ENCODE results near the gene TOP2A. TPM values are rescaled to one million over a fixed set of nuclear protein-coding genes. Genes with fewer than 3 reads are reported as not detected.
"Not testable (repeated sequence)": the region's sequence is repeated elsewhere in the genome, so short reads cannot be mapped to it uniquely, and the experiment has no call there.

The TOP2A gene
- total RNA-seq, 1 experiment from 2014 or later = 315 TPM

DNA sequence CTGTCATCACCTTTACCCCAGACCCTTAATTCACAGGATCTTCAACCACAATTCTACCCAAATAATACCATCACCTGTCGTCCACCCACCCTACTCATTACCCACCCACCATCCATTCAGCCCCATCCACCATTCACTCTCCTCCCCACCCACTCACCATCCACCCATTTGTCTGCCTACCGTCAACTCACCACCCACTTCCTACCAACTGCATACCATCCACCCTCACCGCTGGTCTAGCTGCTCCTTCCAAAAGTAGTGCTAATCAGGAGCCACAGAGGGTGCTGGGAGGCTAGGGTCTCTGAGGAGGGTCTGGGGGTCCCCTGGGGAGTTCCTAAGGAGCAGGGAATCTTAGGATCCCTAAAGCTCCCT lies 13.5 kb upstream of the TOP2A start:
- DNase-seq (ENCODE audit: extremely low read depth, low read depth) = no peak

DNA sequence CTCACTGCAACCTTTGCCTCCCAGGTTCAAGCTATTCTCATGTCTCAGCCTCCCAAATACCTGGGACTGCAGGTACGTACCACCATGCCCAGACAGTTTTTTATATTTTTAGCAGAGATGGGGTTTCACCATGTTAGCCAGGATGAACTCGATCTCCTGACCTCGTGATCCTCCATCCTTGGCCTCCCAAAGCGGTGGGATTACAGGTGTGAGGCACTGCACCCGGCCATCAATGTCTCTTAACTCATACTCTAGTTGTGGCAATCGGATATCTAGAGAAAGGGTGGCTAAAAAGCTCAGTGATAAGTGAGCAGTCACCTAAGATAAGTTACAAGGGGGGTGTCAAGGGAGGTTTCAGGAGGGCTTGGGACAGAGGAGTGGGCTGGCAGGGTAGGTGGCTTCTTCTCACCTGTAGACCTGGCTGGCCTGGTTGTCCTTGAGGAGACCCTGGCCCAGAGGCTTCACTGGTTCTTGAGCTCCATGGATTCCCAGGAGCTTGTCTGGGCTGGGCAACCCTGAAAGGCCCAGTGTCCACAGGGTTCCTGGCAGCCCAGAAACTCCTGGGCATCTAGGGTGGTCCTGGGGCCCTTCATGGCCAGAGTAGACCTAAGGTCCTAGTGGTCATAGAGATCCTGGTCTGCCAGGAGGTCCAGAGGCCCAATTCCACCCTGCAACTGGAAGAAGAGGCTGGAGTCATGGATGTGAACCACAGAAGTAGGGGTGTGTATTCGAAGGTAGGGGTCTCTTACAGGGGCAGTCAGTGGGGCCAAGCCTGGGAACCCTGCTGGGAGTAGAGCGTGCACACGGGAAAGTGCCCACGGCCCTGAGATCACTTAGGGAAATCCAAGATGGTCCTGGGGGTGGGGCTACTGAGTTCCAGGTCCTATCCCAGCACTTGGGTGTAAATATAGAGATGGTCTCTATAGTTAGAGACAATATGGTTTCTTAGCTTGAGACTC lies 12.9 kb upstream of the TOP2A start:
- DNase-seq (ENCODE audit: extremely low read depth, low read depth) = no peak

DNA sequence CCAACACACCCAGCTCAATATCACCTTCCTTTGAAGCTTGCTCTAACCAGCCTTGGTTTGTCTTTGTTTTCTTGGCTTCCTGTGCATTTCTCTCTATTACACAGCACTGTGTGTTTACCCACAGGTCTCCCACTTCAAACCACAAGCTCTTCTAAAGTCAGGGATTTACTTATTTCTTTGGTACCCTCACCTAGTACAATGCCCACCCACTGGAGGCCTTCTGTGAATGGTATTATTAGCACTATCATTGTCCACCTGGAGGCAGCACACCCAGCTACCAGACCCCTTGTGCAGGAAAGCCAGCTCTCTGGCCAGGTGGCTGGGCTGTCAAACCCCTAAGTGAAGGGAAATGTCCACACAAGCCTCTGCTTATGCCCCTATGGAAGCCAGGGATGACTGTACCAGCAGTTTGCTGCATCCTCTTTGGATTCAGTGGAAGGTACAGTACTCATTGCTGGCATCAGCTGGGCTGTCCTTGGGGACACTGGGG lies 9.4 kb upstream of the TOP2A start:
- no peak for DNase-seq (ENCODE audit: extremely low read depth, low read depth)

DNA sequence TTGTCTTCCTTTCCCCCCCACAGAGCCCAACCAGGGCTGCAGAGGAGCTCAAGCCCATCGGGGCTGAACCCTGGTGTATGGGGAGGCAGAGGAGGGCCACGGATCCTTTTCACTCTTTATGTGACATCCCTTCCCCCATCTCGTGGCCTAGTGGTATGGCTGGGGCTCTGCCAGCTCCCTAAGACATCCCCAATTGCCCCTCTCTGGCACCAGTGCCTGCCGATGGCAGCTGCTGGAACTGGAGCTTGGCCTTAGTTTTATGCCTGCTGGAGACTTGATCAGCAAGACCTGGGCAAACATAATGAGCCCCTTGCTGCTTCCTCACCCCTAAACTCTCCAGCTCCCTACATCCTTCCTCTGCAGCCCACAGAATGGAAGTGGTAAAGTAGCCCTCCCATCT lies 8.0 kb upstream of the TOP2A start:
- no peak for DNase-seq (ENCODE audit: extremely low read depth, low read depth)

DNA sequence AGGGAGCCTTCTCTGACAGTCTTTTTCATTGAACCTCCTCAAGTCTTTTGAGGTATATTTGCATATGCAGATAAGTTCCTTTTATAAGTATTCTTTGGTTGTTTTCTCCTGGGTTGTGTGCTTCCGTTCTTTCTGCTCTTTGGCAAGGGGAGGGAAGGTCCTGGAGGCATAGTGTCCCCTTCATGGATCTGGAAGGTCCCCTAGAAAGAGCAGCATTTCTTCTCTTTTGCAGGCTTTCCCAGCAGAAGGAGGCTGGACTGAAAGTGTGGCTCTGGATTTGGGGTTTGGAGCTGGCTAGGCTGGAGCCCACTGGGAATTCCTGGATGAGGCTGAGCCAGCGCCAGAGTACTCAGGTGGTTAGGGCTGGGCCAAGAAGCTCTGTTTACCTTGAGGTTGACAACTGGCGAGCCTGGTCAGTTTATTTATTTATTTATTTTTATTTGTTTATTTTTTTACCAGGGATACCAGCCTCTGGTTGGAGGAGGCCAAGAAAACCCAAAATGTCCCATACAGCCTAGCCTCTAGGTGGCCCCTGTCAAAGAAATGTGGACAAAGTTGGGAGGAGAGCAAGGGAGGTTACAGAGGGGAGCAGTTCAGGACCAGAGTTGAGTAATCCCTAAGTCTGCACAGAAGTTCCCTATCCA lies 5.4 kb upstream of the TOP2A start:
- no peak for DNase-seq (ENCODE audit: extremely low read depth, low read depth)

DNA sequence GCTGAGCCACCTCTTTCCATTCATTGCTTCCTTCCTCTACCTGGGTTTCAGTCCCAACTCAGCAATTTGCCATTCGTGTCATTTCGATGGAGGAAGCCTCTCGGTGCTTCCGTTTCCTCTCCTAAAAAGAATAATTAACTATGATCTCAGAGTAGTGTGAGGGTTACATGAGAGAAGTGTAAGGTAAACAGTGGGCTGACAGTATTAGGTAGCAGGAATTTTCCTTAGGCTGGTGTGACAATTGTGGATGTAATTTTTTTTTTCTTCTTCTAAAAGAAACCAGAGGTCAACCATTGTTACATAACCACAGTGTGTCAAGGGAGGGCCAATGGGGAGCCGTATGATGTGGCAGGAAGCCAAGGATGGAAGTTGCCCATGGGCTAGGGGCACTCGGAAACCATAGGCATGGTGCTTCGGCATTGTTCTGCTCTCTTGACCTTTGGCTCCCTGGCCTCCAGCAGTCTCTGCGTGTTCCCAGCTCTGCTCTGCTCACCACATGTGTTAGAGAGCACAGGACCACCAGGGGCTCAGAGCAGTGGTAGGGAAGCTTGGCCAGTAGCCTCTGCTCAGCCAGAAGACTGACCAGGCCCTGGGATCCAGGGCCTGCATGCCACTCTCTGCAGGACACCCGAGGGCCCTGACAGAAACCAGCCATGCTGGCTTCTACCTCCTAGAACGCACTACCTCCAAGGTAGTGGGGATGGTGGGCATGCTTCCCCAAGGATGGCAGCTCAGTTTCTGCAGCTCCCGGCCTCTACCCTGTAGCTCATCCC lies 2.0 kb upstream of the TOP2A start:
- DNase-seq (ENCODE audit: extremely low read depth, low read depth) = no peak

DNA sequence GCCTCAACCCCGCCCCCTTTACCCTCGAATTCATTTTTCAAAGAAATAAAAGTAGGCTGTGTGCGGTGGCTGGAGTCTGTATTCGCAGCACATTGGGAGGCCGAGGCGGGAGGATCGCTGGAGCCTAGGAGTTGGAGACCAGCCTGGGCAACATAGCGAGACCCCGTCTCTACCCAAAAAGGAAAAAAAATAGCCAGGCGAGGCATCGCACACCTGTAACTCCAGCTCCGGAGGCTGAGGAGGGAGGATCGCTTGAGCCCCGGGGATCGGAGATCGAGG lies 671 bp upstream of the TOP2A start:
- no peak for DNase-seq (ENCODE audit: extremely low read depth, low read depth)

DNA sequence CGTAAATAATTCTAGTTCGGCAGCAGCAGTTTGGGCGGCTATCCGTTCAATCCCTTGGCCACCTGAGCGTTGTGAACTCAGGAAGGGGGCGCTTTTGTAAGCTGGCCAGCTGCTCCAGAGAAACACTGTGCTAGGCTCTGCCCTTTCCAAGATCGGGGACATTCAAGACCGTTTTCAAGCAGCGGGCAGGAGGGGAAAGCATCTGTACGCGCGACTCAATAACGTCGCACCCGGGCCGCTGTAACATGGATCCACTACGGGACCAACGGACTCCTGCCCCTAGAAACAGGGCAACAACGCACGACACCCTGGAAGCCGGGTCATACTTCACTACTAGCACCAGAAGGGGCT lies 463 bp downstream of the TOP2A start:
- DNase-seq (ENCODE audit: extremely low read depth, low read depth) = no peak

DNA sequence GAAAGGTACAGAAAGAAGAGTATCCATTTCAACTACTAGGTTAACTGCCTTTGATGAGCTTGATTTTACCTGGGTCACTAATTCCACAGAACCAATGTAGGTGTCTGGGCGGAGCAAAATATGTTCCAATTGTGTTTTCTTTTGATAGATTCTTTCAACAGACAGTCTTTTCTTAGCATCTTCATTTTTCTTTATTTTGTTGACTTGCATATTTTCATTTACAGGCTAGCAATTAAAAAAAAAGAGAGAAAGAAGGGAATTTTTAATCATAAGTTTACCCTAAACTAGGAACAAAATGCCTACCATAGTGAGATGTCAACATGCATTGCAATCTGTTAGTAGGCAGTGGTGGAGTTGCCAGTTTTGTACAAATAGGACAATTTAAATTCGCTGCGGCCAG lies 1.0 kb downstream of the TOP2A start:
- DNase-seq (ENCODE audit: extremely low read depth, low read depth) = no peak

DNA sequence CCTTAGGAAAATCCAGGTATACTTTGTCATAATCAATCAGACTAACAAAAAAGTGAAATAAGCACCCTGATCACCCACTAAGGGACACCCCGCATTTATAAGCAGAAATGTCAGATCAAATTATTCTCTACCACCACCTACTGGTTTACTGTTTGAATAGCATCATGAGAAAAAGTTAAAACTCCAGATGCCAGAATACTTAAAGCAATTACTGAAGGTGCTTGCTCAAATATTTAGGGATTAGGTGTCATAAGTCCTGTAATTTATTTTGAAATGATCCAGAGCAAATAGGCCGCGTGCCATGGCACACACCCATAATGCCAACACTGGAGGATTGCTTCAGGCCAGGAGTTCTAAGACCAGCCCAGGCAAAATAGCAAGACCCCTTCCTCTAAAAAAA lies 2.3 kb downstream of the TOP2A start:
- DNase-seq (ENCODE audit: extremely low read depth, low read depth) = peak; percentile 58

DNA sequence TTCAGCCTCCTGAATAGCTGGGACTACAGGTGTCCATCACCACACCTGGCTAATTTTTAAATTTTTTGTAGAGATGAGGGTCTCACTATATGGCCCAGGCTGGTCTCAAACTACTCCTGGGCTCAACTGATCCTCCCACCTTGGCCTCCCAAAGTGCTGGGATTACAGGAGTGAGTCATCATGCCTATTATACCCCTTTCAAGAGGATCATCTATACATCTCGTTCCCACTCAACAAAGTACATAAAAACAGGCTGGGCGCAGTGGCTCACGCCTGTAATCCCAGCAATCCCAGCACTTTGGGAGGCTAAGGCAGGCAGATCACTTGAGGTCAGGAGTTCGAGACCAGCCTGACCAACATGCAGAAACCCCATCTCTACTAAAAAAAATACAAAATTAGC lies 3.4 kb downstream of the TOP2A start:
- not testable (repeated sequence) for DNase-seq (ENCODE audit: extremely low read depth, low read depth)

DNA sequence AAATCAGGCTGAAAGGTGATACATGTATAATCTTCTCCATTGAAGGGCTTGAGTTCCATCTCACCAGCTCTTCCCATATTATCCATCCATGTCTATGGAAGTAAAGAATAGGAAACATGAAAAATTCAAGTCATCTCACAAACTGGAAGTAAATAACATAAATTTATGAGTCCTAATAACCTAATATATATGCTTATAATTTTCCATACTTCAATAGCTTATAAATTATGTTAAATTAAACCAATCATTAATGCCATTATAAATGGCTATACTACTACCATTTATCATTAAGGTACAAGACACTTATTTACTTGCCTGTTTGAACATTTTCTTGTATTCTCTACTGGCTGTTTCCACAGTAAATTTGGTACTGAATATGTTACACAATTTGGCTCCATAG lies 4.8 kb downstream of the TOP2A start:
- DNase-seq (ENCODE audit: extremely low read depth, low read depth) = no peak

DNA sequence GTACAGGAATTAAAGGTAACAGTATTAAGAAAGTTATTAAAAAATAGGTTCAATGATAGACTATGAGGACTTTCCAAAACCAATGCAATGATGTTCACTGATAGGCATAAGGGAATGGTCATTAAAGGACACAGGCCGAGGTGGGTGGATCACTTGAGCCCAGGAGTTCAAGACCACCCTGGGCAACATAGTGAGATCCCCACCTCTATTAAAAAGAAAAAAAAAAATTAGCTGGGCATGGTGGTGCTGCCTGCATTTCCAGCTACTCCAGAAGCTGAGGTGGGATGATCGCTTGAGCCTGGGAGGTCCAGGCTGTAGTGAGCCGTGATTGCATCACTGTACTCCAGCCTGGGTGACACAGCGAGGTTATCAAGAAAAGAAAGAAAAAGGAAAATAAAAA lies 5.9 kb downstream of the TOP2A start:
- no peak for DNase-seq (ENCODE audit: extremely low read depth, low read depth)

DNA sequence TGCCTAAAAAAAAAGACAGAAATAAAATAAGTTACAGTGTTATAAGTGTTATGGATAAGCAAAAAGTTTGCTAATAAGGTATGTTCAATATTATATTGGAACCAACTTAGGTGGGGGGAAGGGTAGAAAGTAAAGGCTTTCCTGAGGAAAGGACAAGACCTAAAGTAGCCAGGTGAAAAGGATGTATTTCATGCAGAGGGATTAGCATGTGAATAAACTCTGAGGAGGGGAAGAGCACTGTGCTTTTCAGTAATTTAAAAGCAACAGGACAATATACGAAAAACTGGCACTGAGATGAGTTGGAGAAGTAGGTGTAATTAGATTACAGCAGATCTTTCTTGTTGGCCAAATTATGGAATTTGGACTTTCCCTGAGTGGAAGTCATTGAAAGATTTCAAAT lies 7.6 kb downstream of the TOP2A start:
- no peak for DNase-seq (ENCODE audit: extremely low read depth, low read depth)

DNA sequence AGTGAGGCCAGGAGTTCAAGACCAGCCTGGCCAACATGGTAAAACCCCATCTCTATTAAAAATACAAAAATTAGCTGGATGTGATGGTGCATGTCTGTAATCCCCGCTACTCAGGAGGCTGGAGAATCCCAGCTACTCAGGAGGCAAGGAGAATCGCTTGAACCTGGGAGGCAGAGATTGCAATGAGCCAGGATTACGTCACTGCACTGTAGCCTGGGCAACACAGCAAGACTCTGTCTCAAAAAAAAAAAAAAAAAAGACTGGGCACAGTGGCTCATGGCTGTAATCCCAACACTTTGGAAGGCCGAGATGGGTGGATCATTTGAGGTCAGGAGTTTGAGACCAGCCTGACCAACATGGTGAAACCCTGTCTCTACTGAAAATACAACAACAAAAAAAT lies 8.2 kb downstream of the TOP2A start:
- DNase-seq (ENCODE audit: extremely low read depth, low read depth) = not testable (repeated sequence)

DNA sequence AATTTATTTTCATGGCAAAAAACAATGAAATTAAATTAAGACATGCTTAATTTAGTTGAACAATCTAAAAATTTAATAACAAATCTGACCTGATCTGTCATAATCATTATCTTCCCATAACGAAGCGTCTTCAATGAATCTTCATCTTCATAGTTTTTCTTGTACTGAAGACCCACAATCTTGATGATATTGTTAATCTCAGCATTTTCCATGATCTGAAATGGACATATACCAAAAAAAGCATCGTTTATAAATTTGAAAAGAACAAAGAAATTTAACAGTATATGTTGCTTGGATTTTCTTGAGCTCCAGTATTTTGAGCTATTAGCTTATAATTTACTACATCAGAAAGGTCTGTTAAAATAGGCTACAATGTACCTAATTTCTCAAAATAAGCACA lies 10.2 kb downstream of the TOP2A start:
- no peak for DNase-seq (ENCODE audit: extremely low read depth, low read depth)

DNA sequence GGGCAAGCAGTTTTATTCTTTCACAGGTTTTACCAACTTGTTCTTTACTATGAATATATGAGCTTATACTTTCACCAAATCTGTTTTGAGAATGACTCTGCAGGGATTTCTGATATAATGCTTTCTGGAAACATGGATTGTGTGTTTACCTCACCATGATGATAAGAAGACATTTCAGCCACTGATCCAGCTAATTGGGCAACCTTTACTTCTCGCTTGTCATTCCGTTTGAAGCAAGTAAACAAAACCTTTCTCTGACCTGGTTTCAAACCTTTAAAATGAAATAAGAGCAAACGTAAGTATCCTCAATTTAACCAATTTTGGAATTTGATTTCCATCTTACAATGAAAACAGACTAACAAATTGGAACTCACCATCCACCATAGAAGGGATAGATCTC lies 13.7 kb downstream of the TOP2A start:
- no peak for DNase-seq (ENCODE audit: extremely low read depth, low read depth)

DNA sequence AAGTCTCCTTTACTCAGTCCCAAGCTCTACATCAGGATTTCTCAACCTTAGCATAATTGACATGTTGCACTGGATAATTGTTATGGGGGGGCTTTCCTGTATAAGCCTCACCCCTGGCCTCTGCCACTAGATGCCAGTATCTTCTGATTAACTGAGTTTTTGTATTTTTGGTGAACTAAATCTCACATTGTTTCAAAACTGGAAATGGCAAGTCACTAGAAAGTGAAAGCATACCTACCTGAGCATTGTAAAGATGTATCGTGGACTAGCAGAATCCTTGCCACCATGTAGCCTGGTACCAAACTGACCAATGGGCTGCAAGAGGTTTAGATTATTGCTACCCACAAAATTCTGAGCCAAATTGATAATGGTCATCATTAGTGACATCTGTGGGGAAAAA lies 15.0 kb downstream of the TOP2A start:
- no peak for DNase-seq (ENCODE audit: extremely low read depth, low read depth)

DNA sequence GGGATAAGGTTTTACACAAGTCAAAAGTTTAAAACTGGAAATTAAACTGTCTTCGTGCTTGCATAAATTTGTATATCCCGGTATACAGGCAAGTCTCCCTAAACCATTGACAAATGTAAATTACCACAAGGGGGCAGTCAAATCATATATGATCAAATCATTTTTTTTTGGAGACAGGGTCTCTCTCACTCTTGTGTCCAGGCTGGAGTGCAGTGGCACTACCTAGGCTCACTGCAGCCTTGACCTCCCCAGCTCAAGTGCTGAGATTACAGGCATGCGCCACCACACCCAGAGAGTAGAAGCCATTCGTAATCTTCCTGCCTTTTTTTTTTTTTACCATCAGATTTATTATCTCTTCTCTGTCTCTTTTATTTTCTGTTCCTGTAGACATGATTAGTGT lies 18.5 kb downstream of the TOP2A start:
- peak; percentile 67 for DNase-seq (ENCODE audit: extremely low read depth, low read depth)

DNA sequence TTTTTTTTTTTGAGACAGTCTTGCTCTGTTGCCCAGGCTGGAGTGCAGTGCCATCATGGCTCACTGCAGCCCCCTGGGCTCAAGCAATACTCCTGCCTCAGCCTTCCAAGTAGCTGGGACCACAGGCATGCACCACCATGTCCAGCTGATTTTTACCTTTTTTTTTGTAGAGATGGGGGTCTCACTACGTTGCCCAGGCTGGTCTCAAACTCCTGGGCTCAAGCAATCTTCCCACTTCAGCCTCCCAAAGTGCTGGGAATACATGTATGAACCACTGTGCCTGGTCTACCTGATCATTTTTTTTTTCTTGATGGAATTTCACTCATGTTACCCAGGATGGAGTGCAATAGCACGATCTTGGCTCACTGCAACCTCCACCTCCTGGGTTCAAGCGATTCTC lies 31.1 kb downstream of the TOP2A start:
- DNase-seq (ENCODE audit: extremely low read depth, low read depth) = not testable (repeated sequence)

DNA sequence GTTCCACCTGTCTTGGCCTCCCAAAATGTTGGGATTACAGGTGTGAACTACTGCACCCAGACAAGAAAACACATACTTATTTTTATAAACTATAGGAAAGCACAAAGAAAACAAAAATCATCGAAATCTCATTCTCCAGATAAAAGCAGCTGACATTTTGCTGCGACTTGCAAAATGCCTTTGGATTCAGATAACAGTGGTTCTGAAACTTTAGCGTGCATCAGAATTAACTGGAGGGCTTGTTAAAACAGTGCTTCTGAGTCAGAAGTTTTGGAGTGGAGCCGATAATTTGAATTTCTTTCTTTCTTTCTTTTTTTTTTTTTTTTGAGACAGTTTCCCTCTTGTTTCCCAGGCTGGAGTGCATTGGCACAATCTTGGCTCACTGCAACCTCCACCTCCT lies 35.4 kb downstream of the TOP2A start:
- DNase-seq (ENCODE audit: extremely low read depth, low read depth) = no peak

DNA sequence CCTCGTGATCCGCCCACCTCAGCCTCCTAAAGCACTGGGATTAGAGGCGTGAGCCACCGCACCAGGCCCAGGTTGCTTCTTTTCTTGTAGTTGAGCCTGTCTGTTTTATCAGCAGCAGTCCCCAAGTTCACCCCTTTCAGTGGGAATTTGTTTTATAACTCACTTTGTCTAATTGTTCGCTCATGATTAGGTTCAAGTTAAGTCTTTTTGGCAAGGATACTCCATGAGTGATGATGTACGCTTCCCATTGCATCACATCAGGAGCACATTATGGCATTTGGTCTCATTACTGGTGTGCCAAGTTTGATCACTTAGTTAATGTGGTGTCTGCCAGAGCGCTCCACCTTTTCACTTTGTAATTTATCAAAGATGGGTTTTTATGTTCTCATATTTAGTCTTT lies 38.7 kb downstream of the TOP2A start:
- DNase-seq (ENCODE audit: extremely low read depth, low read depth) = no peak
